GM18868 (cell line): Measurements from ENCODE around the gene ZNF507.
A peak's percentile ranks its signal among the peaks of the same experiment; 100 is the strongest.
"Not testable (repeated sequence)": the region's sequence is repeated elsewhere in the genome, so short reads cannot be mapped to it uniquely, and the experiment has no call there.

Experiments used
- ATAC-seq: cut with Tn5 transposase; IDR thresholded peaks from one replicate; pipeline ENCODE4 v1.9.1; 2021; ENCODE audit warnings: mild to moderate bottlenecking, moderate library complexity; ENCODE audit not compliant: unreplicated experiment

The ZNF507 gene

DNA sequence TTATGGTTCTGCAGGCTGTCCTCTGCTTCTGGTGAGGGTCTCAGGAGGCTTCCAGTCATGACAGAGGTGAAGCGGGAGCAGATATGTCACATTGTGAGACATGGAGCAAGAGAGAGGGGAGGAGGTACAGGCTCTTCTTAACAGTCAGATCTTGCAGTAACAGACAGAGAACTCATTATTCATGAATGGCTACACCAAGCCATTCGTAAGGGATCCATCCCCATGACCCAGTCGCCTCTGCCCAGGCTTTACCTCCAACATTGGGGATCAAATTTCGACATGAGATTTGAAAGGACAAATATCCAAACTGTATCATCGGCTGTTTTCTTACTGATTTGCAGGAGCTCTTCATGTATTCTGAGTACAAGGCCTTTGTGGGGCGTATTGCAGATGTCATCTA is 21.7 kb downstream of the ZNF507 start:
- ATAC-seq = no peak

DNA sequence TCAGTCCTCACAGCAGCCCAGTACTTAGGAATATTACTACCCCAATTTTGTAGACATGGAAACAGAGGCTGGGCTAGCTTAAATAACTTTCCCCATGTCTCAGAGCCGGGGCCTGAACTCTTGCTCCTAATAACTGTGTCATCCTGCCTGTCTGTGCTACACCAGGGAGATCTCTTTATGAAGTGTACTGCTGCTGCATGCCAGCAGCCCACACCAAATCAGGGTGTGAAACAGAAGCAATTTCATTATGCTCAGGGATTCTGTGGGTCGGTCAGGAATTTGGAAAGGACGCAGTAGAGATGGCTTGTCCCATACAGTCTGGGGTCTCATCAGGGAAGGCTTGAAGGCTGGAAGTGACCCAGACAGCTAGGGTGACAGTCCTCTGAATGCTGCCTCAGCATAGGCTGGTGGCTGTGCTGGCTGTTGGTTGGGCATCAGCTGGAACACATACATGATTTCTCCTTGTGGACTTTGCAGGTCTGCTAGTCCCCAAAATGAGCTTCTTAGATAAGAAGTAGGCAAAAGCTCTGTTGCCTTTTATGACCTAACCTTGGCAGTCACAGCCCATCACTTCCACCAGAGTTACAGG is 22.6 kb downstream of the ZNF507 start:
- no peak for ATAC-seq

- ATAC-seq = no peak
These were observed 23.4 kb downstream of the ZNF507 start for GRCh38 chr19:32368787-32369186.

GRCh38 chr19:32372726-32373517 is 27.5 kb downstream of the ZNF507 start:
- no peak for ATAC-seq

- ATAC-seq = no peak
These were observed 28.3 kb downstream of the ZNF507 start for GRCh38 chr19:32373585-32374295.

GRCh38 chr19:32374362-32374761 is 29.0 kb downstream of the ZNF507 start:
- ATAC-seq = not testable (repeated sequence)

GRCh38 chr19:32377088-32377487 is 31.7 kb downstream of the ZNF507 start:
- not testable (repeated sequence) for ATAC-seq

- no peak for ATAC-seq
These were observed 34.9 kb downstream of the ZNF507 start for GRCh38 chr19:32380269-32380668.

DNA sequence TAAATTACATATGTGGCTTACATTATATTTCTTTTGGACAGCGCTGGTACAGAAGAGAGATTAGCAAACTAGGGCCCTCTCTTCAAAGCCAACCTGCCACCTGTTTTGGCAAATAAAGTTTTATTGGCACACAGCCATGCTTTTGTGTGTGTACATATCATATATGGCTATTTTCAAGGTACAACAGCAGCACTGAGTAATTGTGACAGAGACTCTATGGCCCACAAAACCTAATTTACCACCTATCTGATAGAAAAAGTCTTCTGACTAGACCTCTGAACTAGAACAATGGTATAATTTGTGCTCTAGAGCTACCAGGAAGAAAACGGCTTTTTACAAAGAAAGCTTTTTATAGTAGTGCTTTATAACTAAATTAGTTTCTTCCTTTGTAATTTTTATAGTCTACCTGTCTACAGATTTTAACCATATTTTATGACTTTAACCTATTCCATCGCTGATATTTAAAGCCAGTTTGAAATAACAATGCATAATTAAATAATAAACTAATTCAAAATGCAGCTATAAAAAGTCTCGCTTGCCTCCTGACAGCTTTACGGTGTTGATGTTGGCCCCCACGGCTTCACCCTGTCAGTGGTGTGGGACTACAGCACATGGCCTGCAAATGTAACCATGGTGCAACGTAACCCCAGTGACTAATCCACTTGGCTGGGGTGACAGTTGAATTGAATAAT is 42.4 kb downstream of the ZNF507 start:
- ATAC-seq = no peak

DNA sequence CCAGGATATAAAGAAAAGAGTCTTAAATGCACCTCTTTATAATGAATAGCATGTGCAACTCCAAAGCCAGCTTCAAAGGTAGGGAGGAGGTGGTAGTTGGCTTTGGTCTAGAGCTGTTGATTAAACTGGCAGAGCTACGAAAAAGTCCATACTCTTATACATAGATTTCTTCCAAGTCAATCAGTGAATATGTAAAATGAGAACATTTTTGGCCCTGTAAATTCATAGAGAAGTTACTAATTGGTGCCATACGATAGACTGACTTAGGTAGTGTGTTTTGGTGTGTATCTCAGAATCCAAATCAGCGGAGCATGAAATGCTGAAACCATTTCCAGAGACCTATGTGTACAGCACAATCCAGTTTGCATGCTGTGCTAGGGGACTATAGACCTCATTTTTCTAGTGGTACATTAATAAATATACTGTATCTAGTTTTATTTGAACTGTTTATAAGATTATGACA is 43.0 kb downstream of the ZNF507 start:
- no peak for ATAC-seq

- no peak for ATAC-seq
These were observed 47.5 kb downstream of the ZNF507 start for GRCh38 chr19:32392901-32393300.

- no peak for ATAC-seq
These were observed 50.7 kb downstream of the ZNF507 start for GRCh38 chr19:32396046-32396652.

DNA sequence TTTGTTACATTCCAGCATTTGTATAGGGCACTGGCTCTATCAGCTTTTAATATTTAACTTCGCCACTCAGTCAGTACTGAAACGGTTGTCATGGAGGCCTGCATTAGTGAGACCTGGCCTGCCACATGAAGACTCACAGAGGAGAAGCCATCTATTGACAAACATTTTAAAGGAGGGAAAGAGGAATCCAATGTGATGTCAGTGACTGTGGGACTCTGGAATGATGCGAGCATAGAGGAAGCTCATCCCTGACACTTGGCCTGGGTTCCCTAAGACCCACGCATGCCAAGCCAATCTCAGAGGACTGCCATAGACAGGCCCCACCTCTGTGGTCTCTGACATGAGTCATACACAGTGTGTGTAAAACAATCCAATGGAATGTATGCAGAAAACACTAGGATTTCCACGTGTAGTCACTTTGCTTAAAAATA is 52.3 kb downstream of the ZNF507 start:
- ATAC-seq = no peak

DNA sequence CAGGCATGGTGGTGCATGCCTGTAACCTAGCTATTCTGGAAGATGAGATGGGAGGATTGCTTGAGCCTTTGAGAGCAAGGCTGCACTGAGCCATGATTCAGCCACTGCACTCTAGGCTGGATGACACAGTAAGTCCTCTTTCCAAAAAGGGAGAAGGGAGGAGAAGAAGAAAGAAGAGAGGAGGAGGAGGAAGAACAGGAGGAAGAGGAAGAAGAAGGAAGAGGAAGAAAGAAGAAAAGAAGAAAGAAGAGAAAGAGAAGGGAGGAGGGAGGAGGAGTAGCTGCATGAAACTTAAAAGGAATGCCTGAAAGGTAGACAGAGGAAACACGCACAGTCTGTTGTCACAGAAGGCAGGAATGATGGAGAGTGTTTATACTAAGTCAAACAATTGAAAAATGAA is 56.6 kb downstream of the ZNF507 start:
- no peak for ATAC-seq

DNA sequence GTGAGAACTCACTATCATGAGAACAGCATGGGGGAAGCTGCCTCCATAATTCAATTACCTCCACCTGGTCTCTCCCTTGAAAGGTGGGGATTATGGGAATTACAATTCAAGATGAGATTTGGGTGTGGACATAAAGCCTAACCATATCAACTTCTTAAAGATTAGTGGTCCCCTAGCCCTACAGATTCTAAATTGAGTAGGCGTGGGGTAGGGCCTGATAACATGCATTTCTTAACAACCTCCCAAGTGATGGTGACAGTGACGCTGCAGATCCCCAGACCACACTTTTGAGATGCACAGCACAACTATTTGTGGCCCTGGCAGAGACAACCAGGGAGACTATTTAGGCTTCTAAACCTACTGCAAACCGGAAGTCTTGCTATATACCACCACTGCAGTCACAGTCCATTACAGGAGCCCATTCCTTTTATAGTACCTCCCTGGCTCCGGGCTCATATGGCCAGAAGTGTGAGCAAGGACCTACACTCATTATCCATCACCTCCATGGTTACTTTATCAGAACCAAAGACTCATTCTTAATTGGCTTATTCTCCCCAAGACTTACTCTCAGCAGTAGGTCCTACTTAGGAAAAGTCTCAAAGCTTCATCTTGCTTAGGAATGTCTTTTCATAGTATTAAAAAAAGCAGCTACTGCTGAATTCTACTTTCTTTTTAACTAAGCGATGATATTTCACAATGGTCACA is 58.0 kb downstream of the ZNF507 start:
- no peak for ATAC-seq

DNA sequence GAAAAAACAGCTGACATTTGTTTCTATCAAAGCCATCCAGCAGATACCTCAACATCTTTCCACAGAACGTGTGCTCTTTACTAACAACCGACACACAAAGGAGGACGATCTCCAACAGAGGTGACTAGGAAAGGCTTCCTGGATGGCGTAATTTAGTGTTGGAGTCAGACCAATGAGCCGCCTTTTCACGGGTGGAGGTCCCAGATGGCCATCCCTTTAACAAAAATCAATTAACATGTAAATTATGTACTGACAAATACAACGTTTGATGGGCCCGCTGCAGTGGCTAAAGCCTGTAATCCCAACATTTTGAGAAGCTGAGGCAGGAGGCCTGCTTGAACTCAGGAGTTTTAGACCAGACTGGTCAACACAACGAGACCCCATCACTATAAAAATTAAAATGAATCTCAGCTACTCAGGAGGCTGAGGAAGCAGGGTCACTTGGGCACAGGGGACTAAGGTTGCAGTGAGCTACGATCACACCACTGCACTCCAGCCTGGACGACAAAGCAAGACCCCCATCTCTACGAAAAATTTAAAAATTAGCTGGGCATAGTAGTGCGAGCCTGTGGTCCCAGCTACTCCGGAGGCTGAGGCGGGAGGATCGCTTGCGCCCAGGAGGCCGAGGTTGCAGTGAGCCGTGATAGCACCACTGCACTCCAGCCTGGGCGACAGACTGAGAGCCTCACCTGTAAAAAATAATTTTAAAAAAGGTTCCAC is 59.0 kb downstream of the ZNF507 start:
- ATAC-seq = no peak

DNA sequence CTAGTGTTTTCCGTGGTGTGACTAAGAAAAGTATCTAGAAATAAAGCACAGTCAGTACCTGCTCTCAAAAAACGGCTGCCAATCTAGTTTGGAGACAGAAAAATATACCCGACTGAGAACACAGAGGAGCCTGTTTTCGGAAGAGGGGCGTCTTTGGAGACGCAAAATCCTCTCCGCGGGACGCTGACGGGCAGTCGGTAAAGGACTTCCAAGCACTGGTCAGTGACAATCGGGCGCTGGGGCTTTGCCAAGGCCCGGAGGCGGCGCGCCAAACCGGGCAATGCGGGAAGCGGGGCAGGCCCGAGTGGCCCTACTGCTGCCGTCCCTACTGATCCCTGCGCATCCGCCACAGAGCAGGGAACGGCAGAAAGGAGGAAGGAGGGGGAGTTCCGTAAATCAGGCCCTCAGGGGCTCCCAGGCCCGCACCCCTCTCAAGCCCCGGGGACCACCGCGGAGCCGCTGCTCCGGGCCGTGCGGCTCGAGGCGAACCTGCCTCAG is 59.6 kb downstream of the ZNF507 start:
- no peak for ATAC-seq

DNA sequence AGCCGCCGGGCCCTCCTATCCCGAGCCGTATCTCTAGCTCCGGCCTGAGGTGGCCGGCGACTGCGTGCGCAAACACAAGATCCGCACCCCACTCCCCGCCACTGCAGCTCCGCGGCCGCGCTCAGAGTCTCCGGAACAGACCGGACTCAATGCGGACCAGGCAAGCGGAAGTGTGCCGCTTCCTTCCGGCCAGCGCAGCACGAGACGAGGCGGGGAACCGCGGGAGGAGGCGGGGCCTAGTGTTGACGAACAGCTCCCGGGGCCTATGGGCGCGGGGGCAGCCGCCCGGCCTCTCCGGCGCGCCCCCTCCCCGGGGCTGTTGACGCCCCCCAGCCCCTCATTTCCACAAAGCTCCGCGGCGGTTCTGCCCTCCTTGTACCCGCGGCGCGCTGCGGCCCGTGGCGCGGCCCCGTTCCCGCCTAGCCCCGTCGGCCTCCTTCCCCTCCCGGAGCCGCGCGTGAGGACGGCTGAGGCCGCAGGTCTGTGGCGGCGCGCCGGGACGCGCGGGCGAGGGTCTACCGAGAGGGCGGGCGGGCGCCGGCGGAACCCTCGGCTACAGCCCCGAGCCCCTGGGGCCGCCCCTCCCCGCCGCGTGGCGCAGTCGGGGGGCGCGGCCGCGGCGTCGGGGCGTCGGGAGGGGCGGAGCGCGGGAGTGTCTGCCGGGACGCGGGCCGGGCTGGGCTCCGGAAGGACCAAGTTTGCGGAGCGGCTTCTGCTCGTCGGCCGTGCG is 60.2 kb downstream of the ZNF507 start, which contains the start of gene DPY19L3:
DPY19L3 (plus strand) TSS at position 340 of the 730 bp plus-strand sequence. CDS start 2,484 bp downstream, outside the sequence.
- ATAC-seq = peak; percentile 95
